ENCODE data around the gene PLD5. TPM values are rescaled to one million over a fixed set of nuclear protein-coding genes. Genes with fewer than 3 reads are reported as not detected.
"Not testable (repeated sequence)": the region's sequence is repeated elsewhere in the genome, so short reads cannot be mapped to it uniquely, and the experiment has no call there.

PLD5 gene
- total and polyA plus RNA-seq, 9 donors = 0.35 to 6.2 (median 1.1) TPM

DNA sequence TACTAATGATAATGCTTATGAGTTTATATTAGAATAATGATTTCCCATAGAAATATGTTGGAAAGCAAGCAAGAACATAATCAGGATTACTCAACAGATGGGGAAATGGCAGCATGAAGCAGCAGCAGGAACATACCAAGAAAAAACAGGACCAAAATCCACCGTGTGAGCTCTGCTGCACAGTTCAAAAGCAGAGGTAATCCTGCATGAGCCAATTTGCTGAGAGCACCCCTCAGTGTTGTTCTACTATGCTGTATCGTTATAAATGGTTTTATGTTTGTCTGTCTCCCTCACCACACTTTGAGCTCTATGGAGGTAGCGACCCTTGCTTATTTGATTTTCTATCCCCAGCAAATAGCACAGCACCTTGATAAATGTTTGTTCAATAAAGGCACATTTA lies 246.1 kb downstream of the PLD5 start:
- DNase-seq; H3K4me1 ChIP-seq (ENCODE audit: insufficient read depth); H3K4me3 ChIP-seq; H3K27me3 ChIP-seq; H3K27ac ChIP-seq; intact Hi-C loops (cut with DNase I); H3K9me3 ChIP-seq; H3K36me3 ChIP-seq: not testable (repeated sequence)
- 59 to 71% (median 60%) methylated on average over 3 of the region's 3 CpGs for WGBS, 3 donors

DNA sequence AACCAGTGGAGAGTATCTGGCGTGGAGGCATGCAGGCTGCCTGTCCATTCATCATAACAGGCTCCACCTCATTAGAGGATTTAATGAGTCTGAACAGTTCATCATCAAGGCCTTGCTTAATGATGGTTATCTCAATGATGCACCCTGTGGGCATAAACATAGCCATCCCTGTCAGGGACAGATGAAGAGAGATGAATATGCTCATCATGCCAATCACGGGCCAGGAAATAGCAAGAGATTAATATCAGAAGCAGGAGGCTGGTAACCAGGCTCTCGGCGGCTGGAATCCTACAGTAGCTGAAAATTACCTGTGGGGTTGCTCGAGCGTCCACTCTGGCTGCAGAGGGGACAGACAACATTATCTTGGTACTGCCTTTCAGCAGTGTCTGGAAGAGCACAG lies 247.7 kb downstream of the PLD5 start:
- intact Hi-C loops (cut with DNase I); H3K27ac ChIP-seq; H3K4me3 ChIP-seq; H3K36me3 ChIP-seq; H3K4me1 ChIP-seq (ENCODE audit: insufficient read depth); H3K9me3 ChIP-seq; DNase-seq; H3K27me3 ChIP-seq: not testable (repeated sequence)
- WGBS, 3 donors = 60 to 80% (median 70%) methylated on average over 6 of the region's 6 CpGs

DNA sequence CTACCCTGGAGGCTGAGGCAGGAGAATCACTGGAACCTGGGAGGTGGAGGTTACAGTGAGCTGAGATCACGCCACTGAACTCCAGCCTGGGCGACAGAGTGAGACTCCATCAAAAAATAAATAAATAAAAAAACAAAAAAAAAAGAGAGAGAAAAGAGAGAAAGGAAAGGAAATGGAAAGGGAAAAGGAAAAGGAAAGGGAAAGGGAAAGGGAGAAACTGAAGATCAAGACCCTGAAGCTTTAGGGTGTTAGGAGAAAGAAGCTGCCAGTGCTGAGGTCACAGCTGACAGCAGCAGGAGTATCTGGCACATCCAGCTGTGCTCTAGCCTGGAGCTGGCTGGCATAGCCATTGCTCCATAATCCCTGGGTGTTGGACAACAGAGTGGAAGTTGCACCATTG lies 257.5 kb downstream of the PLD5 start:
- H3K9me3 ChIP-seq; DNase-seq; H3K36me3 ChIP-seq; H3K4me3 ChIP-seq; H3K27me3 ChIP-seq; H3K27ac ChIP-seq; intact Hi-C loops (cut with DNase I); H3K4me1 ChIP-seq (ENCODE audit: insufficient read depth): not testable (repeated sequence)
- 85 to 92% (median 91%) methylated on average over 2 of the region's 2 CpGs for WGBS, 3 donors

DNA sequence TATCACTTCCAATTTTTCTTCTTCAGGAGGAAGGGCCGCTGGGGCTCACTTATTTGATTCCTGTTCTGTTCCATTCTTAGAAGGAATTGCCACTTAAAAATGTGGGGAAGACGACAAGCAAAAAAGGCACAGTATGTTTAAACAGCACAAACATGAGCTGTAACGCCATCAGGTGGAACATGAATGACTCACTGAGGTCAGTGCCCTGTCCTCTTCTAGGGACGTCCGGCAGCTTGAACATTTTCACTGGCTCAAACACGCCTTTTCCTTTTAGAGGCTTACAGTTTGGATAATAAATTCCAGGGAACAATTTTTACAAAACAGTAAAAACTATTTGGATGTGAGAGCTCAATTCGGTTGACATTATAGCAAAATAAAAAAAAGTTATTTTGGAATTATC lies 260.1 kb downstream of the PLD5 start:
- intact Hi-C loops (cut with DNase I); H3K36me3 ChIP-seq; H3K4me1 ChIP-seq (ENCODE audit: insufficient read depth); H3K27ac ChIP-seq; DNase-seq; H3K4me3 ChIP-seq; H3K27me3 ChIP-seq; H3K9me3 ChIP-seq: not testable (repeated sequence)
- 49 to 73% (median 61%) methylated on average over 6 to 7 of the region's 7 CpGs for WGBS, 3 donors

- H3K9me3 ChIP-seq = no peaks in the 10 kb centered on the region
- H3K4me3 ChIP-seq = no peak overlapping the region
- no peak for DNase-seq
- 84 to 89% (median 88%) methylated on average over 5 of the region's 5 CpGs for WGBS, 3 donors
- no peak overlapping the region for H3K27ac ChIP-seq
- intact Hi-C loops (cut with DNase I) = no loop called here
- no peaks in the 10 kb centered on the region for H3K27me3 ChIP-seq
- no peaks in the 10 kb centered on the region for H3K36me3 ChIP-seq
- H3K4me1 ChIP-seq (ENCODE audit: insufficient read depth) = no peaks in the 10 kb centered on the region
- TF ChIP-seq CTCF (IDR thresholded peaks at IDR 0.05) (no peak), EP300 (IDR thresholded peaks at IDR 0.05) (no peak), POLR2A (IDR thresholded peaks at IDR 0.05) (no peak)
Observed at GRCh38 chr1:242245255-242245654, 279.2 kb downstream of the PLD5 start.

GRCh38 chr1:242243472-242243871 lies 281.0 kb downstream of the PLD5 start:
- H3K27me3 ChIP-seq = no peaks in the 10 kb centered on the region
- WGBS, 3 donors = 10 to 29% (median 23%) methylated on average over 1 of the region's 1 CpG
- H3K9me3 ChIP-seq = no peaks in the 10 kb centered on the region
- intact Hi-C loops (cut with DNase I) = no loop called here
- H3K27ac ChIP-seq = no peak overlapping the region
- DNase-seq = no peak
- H3K4me3 ChIP-seq = no peak overlapping the region
- no peaks in the 10 kb centered on the region for H3K4me1 ChIP-seq (ENCODE audit: insufficient read depth)
- TF ChIP-seq EP300 (IDR thresholded peaks at IDR 0.05) (no peak), POLR2A (IDR thresholded peaks at IDR 0.05) (no peak), CTCF (IDR thresholded peaks at IDR 0.05) (no peak)
- H3K36me3 ChIP-seq = no peaks in the 10 kb centered on the region

GRCh38 chr1:242242983-242243382 lies 281.5 kb downstream of the PLD5 start:
- H3K9me3 ChIP-seq = no peaks in the 10 kb centered on the region
- DNase-seq = no peak
- intact Hi-C loops (cut with DNase I) = no loop called here
- no peaks in the 10 kb centered on the region for H3K27me3 ChIP-seq
- no peak overlapping the region for H3K4me3 ChIP-seq
- H3K4me1 ChIP-seq (ENCODE audit: insufficient read depth) = no peaks in the 10 kb centered on the region
- no peak overlapping the region for H3K27ac ChIP-seq
- 89 to 92% (median 90%) methylated on average over 6 of the region's 6 CpGs for WGBS, 3 donors
- H3K36me3 ChIP-seq = no peaks in the 10 kb centered on the region
- TF ChIP-seq CTCF (IDR thresholded peaks at IDR 0.05) (no peak), EP300 (IDR thresholded peaks at IDR 0.05) (no peak), POLR2A (IDR thresholded peaks at IDR 0.05) (no peak)

Data from ovary (tissue), 9 donors.